ENCODE results near the gene HSDL2. TPM values are rescaled to one million over a fixed set of nuclear protein-coding genes. Genes with fewer than 3 reads are reported as not detected.

The HSDL2 gene
- total RNA-seq, result 39.5 and 40.1 TPM in 2 replicates

DNA sequence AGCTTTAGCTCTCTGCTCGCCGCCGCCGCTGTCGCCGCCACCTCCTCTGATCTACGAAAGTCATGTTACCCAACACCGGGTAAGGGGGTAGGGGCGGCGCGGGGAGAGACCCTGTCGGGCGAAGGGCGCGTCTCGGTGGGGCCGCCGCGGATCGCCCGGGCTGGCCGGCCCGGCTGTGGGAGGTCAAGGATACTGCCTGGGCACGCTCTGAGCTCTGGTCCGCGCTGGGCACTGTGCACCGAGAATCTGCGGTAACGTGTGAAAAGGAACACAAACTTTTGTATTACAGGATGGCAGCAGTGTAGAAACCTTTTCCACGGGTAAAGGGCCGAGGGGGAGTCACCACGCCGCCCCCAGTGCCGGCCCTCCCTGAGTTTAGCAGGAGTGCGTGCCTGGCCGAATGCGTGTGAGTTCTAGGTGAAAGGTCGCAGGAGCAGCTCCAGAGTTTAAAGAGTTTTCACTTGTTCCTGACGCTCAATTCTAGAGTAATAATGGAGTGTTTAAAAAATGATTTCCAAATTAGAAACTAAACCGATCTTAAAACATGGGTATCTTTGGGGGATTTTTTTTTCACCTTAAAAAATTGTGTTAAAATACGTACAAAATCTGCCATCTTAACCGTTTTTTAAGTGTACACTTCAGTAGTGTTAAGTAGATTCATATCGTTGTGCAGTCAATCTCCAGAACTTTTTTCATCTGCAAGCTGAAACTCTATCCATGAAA, at the start of gene HSDL2:
Gene HSDL2 (plus strand): TSS at position 7 of the 723 bp plus-strand sequence. CDS start 56 bp downstream, at position 63.

DNA sequence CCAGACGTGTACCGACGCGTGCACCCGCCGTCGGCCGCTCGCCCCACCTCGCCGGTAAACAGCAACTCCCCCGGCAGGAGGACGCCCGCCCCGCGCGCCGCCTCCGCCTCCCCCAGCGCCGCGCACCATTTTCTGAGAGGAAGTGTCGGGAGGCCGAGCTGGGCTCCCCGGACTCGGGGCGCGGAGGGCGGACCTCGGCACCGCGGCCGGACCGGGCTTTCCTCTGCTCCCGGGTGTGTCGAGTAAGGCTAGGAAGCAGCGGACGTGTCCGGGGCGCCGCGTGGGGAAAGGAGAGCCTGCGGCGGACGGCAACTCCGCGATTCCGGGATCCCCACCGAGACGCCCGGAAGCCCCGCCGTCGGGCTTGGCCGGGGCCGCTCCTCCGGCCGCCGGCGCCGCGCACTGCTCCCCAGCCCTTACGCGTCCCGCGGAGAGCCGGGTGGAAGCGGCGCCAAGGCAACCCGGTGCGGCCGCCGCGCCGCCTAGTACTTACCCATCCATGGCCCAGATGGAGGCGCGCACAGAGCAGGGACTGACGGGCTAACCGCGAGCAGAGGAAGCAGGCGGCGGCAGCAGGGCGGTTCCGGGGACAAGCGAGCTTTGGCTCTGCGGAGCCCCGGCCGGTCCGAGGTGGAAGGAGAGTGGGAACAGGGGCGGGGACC, 46.8 kb upstream of the HSDL2 start, which contains the start of gene PTBP3:
Gene PTBP3 (minus strand): TSS at position 643 of the 662 bp plus-strand sequence. CDS start 35,754 bp downstream, outside the sequence.

DNA sequence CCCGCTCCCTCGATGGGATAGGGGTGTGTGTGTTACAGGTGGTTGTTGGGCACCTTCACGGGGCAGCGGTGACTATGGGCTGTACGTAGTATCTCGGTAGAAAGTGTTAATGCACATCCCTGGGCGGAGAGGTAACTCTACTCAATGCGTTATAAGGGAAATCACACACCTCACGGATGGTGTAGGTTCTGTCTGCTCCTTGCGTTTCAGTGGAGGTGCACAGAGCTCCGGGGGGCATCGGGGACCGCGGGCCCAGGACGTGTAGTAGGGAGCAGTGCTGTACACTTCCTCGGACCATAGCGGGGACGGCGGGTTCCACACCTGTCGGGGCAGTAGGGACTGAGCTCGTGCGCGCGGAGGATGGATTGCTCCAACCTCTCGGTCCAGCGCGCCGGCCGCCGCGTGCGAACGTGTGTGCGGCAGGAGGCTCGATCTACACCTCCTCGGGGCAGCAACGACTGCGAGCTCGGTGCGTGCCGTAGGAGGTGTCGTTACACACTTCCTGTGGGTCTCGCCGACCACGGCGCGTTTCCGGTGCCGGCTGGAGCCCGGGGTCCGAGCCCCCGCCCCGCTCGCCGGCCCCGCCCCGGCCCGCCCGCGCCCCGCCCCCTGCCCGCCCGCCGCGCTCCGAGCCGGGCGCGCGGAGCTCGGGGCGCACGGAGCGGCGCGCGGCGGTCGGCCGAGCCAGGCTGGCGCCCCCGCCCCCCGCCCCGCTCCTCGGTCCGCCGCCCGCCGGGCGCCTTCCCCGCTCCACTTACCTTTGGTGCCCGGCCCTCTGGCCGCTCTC, 106.5 kb downstream of the HSDL2 start, which contains the start of gene KIAA1958:
Gene KIAA1958 (plus strand): TSS at position 607 of the 787 bp plus-strand sequence. CDS start 87,254 bp downstream, outside the sequence.

Other genes with a start within 250 kb of the HSDL2 start
- gene SUSD1, start 204.8 kb upstream of the HSDL2 start, total RNA-seq, result 15.2 and 20.5 TPM in 2 replicates
- gene PTBP3, start 46.5 kb upstream of the HSDL2 start, total RNA-seq, result 18.6 and 108 TPM in 2 replicates
- 0.29 and 0.53 TPM in 2 replicates for gene KIAA1958, start 106.7 kb downstream of the HSDL2 start, total RNA-seq